HG02642 (cell line): Measurements from ENCODE around the gene LRRC37A.
"Not testable (repeated sequence)": the region's sequence is repeated elsewhere in the genome, so short reads cannot be mapped to it uniquely, and the experiment has no call there.

Experiments
- ATAC-seq: cut with Tn5 transposase; IDR thresholded peaks from one replicate; pipeline ENCODE4 v1.9.1; 2021; ENCODE audit warnings: mild to moderate bottlenecking; ENCODE audit not compliant: unreplicated experiment, poor library complexity

Gene LRRC37A

GRCh38 chr17:46294831-46295230 lies at the start of gene LRRC37A:
TSS of gene LRRC37A (plus strand) at chr17:46295131. CDS start at chr17:46295134, 3 bp downstream.
- not testable (repeated sequence) for ATAC-seq

DNA sequence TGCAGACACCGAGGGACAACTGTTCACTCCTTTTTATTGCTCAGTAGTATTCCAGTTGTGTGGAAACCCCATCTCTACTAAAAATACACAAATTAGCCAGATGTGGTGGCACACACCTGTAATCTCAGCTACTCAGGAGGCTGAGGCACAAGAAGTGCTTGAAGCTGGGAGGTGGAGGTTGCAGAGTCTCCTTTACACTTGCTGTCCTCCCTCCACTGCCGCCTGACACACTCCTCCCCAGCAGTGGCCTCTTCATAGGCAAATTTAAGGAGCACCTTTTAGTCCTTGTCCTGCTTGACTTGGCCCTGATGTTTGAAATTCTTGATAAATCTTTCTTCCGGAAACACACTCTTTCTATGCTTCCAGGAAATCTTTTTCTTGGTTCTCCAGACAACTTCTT lies 45.8 kb upstream of the LRRC37A start:
- not testable (repeated sequence) for ATAC-seq

- ATAC-seq: not testable (repeated sequence)
These were observed 42.1 kb upstream of the LRRC37A start for GRCh38 chr17:46252804-46253203.

DNA sequence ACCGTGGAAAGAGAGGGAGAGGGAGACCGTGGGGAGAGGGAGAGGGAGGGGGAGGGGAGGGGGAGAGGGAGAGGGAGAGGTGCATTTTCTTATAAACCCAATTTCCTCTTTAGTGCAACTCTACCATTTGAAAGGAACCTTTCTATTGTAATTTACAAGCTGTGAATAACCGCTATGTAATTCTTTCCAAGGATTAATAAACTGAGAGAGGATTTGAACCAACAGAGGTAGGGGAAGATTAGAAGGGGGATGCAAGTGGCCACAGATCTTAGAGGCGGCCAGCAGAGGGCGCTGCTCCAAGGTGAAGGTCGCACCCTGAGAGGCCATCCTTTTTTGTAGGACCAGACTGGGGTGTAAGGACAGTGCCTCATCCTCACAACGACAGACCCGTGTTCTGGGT lies 41.2 kb upstream of the LRRC37A start:
- ATAC-seq: not testable (repeated sequence)

DNA sequence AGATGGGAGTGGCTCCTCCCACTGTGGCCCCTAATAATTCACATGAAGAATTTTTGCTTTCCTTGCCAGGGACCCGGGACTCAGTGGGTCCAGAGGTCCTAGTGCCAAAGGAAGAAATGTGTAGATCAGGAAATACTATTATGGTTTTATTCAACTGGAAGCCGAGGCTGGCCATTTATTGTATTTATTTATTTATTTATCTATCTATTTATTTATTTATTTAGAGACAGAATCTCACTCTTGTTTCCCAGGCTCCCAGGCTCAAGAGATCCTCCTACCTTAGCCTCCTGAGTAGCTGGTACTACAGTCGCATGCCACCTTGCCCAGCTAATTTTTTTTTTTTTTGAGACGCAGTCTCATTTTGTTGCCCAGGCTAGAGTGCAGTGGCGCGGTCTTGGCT lies 40.7 kb upstream of the LRRC37A start:
- not testable (repeated sequence) for ATAC-seq

DNA sequence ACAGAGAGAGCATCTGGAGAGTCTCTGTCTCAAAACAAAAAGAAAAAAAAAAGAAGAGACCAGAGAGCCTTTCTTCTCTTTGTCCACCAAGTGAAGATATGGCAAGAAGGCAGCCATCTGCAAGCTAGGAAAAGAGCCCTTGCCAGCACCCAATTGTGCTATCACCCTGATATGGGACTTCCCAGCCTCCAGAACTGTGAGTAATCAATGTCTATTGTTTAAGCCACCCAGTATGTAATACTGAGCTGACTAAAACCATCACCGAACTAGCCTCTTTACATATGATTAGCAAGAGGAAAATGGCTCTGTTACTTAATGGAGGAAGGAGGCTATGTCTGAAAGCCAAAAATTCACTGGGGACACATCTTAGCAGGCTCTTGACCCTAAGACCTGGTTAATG lies 38.6 kb upstream of the LRRC37A start:
- ATAC-seq: not testable (repeated sequence)

- ATAC-seq: peak; percentile 55
These were observed 34.9 kb upstream of the LRRC37A start for GRCh38 chr17:46259845-46260661.

DNA sequence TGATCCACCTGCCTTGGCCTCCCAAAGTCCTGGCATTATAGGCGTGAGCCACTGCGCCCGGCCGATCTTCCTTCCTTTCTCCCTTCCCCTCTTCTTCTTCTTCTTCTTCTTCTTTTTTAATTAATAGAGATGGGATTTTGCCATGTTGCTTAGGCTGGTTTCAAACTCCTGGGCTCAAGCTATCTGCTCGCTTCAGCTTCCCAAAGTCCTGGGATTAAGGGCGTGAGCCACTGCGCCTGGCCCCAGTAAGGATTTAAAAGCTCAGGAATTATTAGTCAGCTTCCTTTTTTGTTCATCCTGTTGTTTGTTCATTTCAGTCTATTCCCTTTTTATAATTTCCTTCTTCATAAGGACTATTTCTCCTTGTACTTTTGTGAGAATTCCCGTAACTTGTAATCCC lies 32.7 kb upstream of the LRRC37A start:
- no peak for ATAC-seq

GRCh38 chr17:46264456-46265198 lies 30.3 kb upstream of the LRRC37A start:
- no peak for ATAC-seq

GRCh38 chr17:46266063-46266655 lies 28.8 kb upstream of the LRRC37A start:
- not testable (repeated sequence) for ATAC-seq

DNA sequence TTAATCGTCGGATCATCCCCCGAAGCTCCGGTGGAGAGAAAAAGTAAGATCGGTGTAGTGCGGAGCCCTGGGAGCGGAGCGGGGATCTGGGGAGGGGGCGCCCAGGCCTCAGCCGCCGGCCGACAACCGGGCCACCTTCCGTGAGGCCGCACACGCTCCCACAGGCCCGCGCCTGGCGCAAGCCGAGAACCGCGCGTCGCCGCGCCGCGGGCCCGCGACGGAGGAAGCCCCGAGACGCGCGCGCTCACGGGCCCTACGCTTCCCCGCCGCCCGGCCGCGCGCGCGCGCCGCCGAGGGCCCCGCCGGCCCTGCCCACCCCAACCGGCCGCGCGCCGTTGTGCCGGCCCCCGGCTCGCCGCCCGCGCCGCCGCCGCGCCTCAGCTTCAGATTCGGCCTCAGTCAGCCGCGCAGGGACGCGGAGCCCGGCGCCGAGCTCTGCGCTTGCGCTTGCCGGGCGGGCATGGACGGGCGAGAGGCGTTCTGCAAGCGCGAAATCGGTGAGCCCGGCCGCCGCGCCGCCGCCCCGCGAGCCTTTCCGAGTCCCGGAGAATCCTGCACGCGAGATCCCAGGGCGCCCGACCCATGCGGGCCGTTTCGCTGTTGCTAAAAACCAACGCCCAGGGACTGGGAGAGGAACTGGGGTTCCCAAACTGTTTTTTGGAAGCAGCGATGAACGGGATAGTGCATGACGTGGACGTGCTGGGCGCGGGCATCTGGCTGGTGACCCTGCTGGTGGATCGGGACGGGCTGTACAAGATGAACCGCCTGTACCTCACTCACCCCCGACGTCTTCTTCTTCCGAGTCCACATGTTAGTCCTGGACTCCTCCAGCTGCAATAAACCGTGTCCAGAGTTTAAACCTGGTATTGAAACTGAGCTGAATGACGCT lies 28.0 kb upstream of the LRRC37A start:
- ATAC-seq: peak; percentile 86

DNA sequence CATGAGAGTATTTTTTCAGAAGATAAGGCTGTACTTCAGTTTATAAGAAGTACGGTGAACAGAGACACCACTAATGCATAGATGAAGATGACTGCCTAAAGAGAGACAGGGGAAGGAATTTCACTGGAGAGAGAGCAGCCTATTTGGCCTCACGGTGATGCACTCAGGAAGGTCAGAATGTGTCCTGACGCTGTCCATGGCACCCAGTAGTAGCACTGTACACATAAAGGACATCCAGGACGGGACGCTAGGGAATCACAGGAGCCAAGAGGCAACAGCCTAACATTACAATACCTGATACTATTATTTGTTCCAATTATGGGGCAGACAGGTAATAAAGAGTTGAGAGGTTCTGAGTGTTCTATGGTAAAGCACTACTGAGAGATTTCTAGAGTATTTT lies 24.9 kb upstream of the LRRC37A start:
- no peak for ATAC-seq

DNA sequence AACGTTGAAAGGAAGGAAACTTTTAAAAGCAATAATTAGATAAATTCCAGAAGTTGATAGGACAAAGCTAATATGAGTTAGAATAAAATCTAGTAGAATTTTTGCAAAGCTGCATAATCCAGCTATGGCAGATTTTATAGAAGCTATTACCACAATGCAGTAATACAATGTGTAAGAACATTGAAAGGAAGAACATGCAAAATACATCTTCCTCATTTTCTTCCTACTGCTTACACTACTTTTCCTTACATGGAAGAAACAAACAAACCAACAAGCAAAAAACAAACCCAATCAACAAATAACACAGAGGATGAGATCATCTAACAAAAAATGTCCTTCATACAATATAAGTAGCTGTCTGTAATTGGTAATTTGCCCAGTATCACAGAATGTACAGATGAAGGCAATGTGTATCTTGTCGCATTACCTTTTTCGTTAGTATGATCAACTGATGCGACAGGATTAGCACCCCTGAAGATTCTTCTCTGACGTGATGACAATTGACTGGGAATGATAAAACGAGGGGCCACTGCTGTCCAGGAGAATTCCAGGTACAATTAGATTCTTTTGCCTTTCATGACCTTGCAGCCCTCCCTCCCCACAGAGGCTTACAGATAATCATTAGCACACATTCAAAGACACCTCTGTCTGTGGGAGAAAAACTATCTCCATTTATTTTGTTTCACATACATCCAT lies 21.2 kb upstream of the LRRC37A start:
- no peak for ATAC-seq

- no peak for ATAC-seq
These were observed 20.7 kb upstream of the LRRC37A start for GRCh38 chr17:46274238-46274637.

DNA sequence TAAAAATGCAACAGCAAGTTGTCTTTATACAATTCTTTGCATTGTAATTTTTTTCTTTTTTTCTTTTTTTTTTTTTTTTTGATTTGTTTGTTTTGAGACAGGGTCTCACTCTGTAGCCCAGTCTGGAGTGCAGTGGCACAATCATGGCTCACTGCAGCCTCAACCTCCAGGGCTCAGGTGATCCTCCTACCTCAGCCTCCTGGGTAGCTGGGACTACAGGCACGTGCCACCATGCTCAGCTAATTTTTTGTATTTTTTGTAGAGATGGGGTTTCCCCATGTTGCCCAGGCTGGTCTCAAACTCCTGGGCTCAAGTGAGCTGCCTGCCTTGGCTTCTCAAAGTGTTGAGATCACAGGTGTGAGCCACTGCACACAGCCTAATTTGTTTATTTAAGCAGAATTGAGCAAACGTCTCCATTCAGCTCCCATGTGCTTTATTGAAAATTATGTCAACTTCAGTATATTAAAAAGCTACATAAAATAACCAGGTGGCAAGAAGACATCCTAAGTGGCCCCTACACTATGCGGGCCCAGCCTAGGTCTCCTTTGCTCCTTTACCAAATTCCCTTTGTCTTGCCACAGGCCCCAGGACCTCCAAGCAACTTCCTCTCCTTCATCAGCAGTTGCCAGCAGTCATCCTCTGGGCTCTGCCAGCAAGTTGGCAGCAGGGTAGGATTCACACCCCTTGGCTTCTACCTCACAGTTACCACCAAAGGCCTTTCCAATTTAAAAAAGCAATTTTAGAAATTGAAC lies 18.0 kb upstream of the LRRC37A start:
- ATAC-seq: not testable (repeated sequence)

DNA sequence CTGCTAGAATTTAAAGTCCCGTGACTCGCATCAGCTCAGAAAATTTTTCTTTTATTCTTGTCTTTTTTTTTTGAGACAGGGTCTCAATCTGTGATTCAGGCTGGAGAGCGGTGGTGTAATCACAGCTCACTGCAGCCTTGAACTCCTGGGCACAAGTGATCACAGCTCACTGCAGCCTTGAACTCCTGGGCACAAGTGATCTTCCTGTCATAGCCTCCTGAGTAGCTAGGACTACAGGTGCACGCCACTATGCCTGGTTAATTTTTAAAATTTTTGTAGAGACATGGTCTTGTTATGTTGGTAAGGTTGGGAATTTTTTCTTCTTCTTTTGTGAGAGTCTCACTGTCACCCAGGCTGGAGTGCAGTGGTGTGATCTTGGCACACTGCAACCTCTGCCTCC lies 13.6 kb upstream of the LRRC37A start:
- ATAC-seq: not testable (repeated sequence)

- ATAC-seq: not testable (repeated sequence)
These were observed 12.3 kb upstream of the LRRC37A start for GRCh38 chr17:46282635-46283034.

DNA sequence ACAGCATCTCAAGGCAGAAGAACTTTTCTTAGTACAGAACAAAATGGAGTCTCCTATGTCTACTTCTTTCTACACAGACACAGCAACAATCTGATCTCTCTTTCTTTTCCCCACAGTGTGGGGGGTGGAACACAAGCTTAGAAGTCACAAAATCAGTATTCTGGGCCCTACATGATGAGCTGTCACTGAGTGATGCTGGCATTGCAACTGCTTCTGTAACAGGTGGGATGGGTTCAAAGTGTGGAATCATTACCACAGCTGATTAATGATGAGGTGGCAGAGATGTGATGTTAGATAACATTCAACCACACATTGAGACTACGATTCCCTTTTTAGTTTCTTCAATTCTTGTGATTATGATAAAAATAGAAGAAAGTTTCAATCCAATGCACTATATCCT lies 10.5 kb upstream of the LRRC37A start:
- ATAC-seq: not testable (repeated sequence)

GRCh38 chr17:46285500-46285899 lies 9.4 kb upstream of the LRRC37A start:
- ATAC-seq: not testable (repeated sequence)
